Body of pancreas (tissue), 4 donors: Measurements from ENCODE around the gene KRT15. TPM values are rescaled to one million over a fixed set of nuclear protein-coding genes. Genes with fewer than 3 reads are reported as not detected.
A peak's percentile ranks its signal among the peaks of the same experiment; 100 is the strongest.

Experiments used
- ATAC-seq: fragments of 150-250 bp; one replicate; pipeline ENCODE4 v1.9.1; 2016
- DNase-seq, 4 donors: peaks; one replicate each; pipeline ENCODE4 v3.0.0-alpha.2; 2019
- H3K27ac ChIP-seq, 4 donors: fragments of 200-600 bp; sonication (generic); 1 replicate in 3 of 4; 2 replicates in 1 of 4; pipeline versions ENCODE4 v1.5.1 to v1.6.1; 2016 to 2019; ENCODE audit warnings: mild to moderate bottlenecking in 1 of 4, mixed read lengths in 1 of 4, moderate library complexity in 1 of 4
- H3K27me3 ChIP-seq, 2 donors: fragments of 200-600 bp; sonication (generic); one replicate each; pipeline ENCODE4 v1.6.0; 2016; ENCODE audit warnings: mild to moderate bottlenecking in 1 of 2
- H3K36me3 ChIP-seq, 2 donors: fragments of 200-600 bp; sonication (generic); replicated peaks in 1 of 2; 2 replicates each; pipeline ENCODE4 v1.5.1; 2016; ENCODE audit warnings: low read depth in 2 of 2; ENCODE audit not compliant: insufficient read depth in 1 of 2
- H3K4me1 ChIP-seq: fragments of 200-600 bp; sonication (generic); one replicate; pipeline ENCODE4 v1.6.0; 2016
- H3K4me3 ChIP-seq, 2 donors: fragments of 200-600 bp; sonication (generic); 1 replicate in 1 of 2; 2 replicates in 1 of 2; pipeline ENCODE4 v1.5.1; 2016 to 2019
- H3K9me3 ChIP-seq, 3 donors: fragments of 200-600 bp; sonication (generic); 1 replicate in 2 of 3; 2 replicates in 1 of 3; pipeline ENCODE4 v1.5.1; 2016
- POLR2A ChIP-seq, 3 donors: fragments of 450-650 bp; IDR thresholded peaks; one replicate each; pipeline ENCODE4 v1.6.1; 2016; ENCODE audit warnings: antibody characterized with exemption in 3 of 3, mild to moderate bottlenecking in 2 of 3
- WGBS, 2 donors: methylation state at CpG; one replicate each; pipeline ENCODE4 v1.1.5; 2017; 5-methylcytosine and 5-hydroxymethylcytosine counted together
- intact Hi-C: fragments of 100-400 bp; cut with DNase I; formaldehyde crosslinking; loops from one replicate; pipeline ENCODE4 v1.15.1; 2023
- total RNA-seq, 2 donors: library from RNA; depleted of rRNA; stranded (reverse); fragments of >200 nt; gene quantifications; one replicate each; pipeline ENCODE4 v1.1.0, GENCODE V29; 2016
- TF ChIP-seq, protein P1 (sequence below), 7 experiments: fragments of 450-650 bp in 4 of 7; fragments of 200-600 bp in 3 of 7; sonication (generic) in 3 of 7; IDR thresholded peaks; one replicate each; pipeline ENCODE4 v1.5.1; 2016 to 2019; ENCODE audit warnings: antibody characterized with exemption in 7 of 7

Gene KRT15
- total RNA-seq, 2 donors from 2014 or later: 0.52 TPM; not detected in 1

DNA sequence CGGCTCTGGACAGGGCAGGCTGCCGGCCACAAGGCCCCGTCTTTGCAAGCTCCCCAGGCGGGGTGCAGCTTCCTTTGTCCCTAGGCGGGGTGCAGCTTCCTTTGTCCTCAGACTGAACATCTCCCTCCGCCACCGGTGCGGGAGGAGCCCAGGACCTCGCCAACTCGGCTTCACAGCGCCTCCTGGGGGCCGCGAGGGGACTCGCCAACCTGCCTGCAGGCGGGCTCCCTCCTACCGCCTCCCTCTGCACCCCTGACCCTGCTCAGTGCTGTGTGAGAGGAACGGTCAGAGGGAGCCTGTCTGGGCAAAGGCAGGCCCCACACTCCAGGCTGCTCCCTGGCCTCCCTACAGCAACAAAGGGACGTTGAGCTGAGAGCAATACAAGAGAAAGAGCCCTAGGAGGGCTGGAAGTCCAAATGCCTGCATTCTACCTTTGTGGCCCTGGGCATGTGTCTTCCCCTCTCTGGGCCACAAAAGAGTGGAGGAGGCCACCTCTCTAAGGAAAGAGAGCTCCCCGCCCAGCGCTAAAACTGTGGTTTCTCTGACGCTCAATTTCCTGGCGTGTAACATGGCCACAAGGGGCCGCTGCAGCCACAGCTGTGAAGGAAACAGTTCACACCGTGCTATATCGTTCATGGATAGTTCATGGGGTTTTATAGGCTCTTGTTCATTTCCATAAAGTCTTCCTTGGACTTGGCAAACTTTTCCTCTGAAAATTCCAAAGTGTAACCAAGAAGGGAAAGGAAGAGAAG is 30.3 kb upstream of the KRT15 start:
- H3K27me3 ChIP-seq: no peaks in the 10 kb centered on the region
- no peaks in the 10 kb centered on the region for H3K9me3 ChIP-seq
- no peaks in the 10 kb centered on the region for H3K36me3 ChIP-seq
- ATAC-seq (peak; percentile 87), DNase-seq (peak; percentile 83 to 89 (median 84))
- H3K27ac ChIP-seq: peak overlapping the region in 3 of 4 donors; percentile 39 to 65 (median 63)
- no peak overlapping the region for H3K4me3 ChIP-seq
- intact Hi-C loops: loop anchor here (5.0 kb wide), 1 partner anchor 113 kb away; no protein-coding TSS in a partner anchor
- 0 to 4% methylated on average over 7 to 25 of the region's 25 CpGs for WGBS, 2 donors
- H3K4me1 ChIP-seq: peaks cover 23% of the 10 kb centered on the region
- TF ChIP-seq, protein P1, sequence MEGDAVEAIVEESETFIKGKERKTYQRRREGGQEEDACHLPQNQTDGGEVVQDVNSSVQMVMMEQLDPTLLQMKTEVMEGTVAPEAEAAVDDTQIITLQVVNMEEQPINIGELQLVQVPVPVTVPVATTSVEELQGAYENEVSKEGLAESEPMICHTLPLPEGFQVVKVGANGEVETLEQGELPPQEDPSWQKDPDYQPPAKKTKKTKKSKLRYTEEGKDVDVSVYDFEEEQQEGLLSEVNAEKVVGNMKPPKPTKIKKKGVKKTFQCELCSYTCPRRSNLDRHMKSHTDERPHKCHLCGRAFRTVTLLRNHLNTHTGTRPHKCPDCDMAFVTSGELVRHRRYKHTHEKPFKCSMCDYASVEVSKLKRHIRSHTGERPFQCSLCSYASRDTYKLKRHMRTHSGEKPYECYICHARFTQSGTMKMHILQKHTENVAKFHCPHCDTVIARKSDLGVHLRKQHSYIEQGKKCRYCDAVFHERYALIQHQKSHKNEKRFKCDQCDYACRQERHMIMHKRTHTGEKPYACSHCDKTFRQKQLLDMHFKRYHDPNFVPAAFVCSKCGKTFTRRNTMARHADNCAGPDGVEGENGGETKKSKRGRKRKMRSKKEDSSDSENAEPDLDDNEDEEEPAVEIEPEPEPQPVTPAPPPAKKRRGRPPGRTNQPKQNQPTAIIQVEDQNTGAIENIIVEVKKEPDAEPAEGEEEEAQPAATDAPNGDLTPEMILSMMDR (IDR thresholded peaks at IDR 0.05): peak; percentile 77 to 92 (median 88)
- TF ChIP-seq POLR2A (IDR thresholded peaks at IDR 0.05): no peak

GRCh38 chr17:41547921-41548843 is 29.5 kb upstream of the KRT15 start:
- H3K27ac ChIP-seq: peak overlapping the region in 2 of 4 donors; percentile 39 to 65
- WGBS, 2 donors: 32 to 44% methylated on average over 11 to 23 of the region's 23 CpGs
- TF ChIP-seq POLR2A (IDR thresholded peaks at IDR 0.05): no peak
- TF ChIP-seq, protein P1 (IDR thresholded peaks at IDR 0.05): no peak
- H3K4me3 ChIP-seq: no peak overlapping the region
- intact Hi-C loops: loop anchor here (5.0 kb wide), 1 partner anchor 114 kb away; no protein-coding TSS in a partner anchor
- peak; percentile 43 for ATAC-seq
- peaks cover 23% of the 10 kb centered on the region for H3K4me1 ChIP-seq
- H3K9me3 ChIP-seq: no peaks in the 10 kb centered on the region
- no peaks in the 10 kb centered on the region for H3K36me3 ChIP-seq
- DNase-seq: peak; percentile 31 to 64 (median 50)
- H3K27me3 ChIP-seq: no peaks in the 10 kb centered on the region

- WGBS, 2 donors: 47 to 68% methylated on average over 5 to 9 of the region's 9 CpGs
- Histone ChIP-seq H3K27me3 (no peaks in the 10 kb centered on the region), H3K9me3 (no peaks in the 10 kb centered on the region), H3K27ac (peak overlapping the region in 1 of 4 donors; percentile 65), H3K4me1 (peaks cover 23% of the 10 kb centered on the region), H3K4me3 (no peak overlapping the region), H3K36me3 (no peaks in the 10 kb centered on the region)
- TF ChIP-seq, protein P1 (IDR thresholded peaks at IDR 0.05): no peak
- TF ChIP-seq POLR2A (IDR thresholded peaks at IDR 0.05): no peak
- DNase-seq (no peak), ATAC-seq (no peak)
- intact Hi-C loops: loop anchor here (5.0 kb wide), 1 partner anchor 115 kb away; no protein-coding TSS in a partner anchor
Measured at GRCh38 chr17:41547378-41547841, 28.7 kb upstream of the KRT15 start.

GRCh38 chr17:41546819-41547218 is 28.1 kb upstream of the KRT15 start:
- H3K9me3 ChIP-seq: no peaks in the 10 kb centered on the region
- peaks cover 23% of the 10 kb centered on the region for H3K4me1 ChIP-seq
- DNase-seq (no peak), ATAC-seq (no peak)
- H3K27me3 ChIP-seq: no peaks in the 10 kb centered on the region
- WGBS, 2 donors: 92 to 94% methylated on average over 3 of the region's 3 CpGs
- intact Hi-C loops: loop anchor here (5.0 kb wide), 1 partner anchor 115 kb away; no protein-coding TSS in a partner anchor
- TF ChIP-seq, protein P1 (IDR thresholded peaks at IDR 0.05): no peak
- no peak for TF ChIP-seq POLR2A (IDR thresholded peaks at IDR 0.05)
- H3K4me3 ChIP-seq: no peak overlapping the region
- H3K36me3 ChIP-seq: no peaks in the 10 kb centered on the region
- H3K27ac ChIP-seq: no peak overlapping the region
